HepG2 (cell line): ENCODE results near the gene CYB561.

ENCODE experiments used
- TF ChIP-seq, protein P1 (sequence below): sonication (generic); formaldehyde crosslinking; IDR thresholded peaks from 2 replicates; pipeline ENCODE4 v1.5.0; 2020; ENCODE audit warnings: mild to moderate bottlenecking, missing genetic modification reagents, moderate library complexity
- TF ChIP-seq, protein P2 (sequence below): sonication (generic); formaldehyde crosslinking; IDR thresholded peaks from 2 replicates; pipeline ENCODE4 v1.4.0; 2020; ENCODE audit warnings: missing genetic modification reagents

DNA sequence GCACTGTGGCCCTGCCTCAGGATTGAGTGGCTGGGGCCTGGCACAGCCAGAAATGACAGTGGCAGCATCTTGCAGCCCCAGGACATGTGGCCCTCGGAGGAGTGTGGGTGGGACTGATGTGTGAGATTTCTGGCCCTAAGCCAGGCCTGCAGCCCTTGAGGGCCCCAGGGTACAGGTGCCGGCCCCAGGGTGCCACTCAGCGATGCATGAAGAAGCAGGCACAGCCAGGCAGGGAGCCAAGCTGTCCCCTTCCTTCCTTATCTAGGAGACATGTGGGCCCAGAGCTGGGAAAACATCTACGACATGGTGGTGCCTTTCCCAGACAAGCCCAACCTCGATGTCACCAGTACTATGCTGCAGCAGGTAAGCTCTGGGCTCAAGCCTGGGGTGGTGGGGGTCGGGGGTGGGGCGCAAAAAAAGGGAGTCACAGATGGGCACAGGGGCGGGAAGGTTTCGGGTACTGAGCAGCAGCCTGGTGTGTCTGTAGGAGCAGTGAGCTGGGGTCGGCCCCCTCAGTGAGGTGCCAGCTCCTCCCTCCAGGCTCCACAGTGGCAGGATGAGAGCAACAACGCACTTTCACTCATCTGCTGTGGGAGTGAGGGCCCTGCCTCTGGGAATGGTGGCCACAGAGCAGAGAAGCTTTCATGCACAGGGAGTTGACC lies 34.9 kb upstream of the CYB561 start:
- TF ChIP-seq, protein P1, sequence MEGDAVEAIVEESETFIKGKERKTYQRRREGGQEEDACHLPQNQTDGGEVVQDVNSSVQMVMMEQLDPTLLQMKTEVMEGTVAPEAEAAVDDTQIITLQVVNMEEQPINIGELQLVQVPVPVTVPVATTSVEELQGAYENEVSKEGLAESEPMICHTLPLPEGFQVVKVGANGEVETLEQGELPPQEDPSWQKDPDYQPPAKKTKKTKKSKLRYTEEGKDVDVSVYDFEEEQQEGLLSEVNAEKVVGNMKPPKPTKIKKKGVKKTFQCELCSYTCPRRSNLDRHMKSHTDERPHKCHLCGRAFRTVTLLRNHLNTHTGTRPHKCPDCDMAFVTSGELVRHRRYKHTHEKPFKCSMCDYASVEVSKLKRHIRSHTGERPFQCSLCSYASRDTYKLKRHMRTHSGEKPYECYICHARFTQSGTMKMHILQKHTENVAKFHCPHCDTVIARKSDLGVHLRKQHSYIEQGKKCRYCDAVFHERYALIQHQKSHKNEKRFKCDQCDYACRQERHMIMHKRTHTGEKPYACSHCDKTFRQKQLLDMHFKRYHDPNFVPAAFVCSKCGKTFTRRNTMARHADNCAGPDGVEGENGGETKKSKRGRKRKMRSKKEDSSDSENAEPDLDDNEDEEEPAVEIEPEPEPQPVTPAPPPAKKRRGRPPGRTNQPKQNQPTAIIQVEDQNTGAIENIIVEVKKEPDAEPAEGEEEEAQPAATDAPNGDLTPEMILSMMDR (CRISPR knock-in tag) = no peak
- TF ChIP-seq, protein P2, sequence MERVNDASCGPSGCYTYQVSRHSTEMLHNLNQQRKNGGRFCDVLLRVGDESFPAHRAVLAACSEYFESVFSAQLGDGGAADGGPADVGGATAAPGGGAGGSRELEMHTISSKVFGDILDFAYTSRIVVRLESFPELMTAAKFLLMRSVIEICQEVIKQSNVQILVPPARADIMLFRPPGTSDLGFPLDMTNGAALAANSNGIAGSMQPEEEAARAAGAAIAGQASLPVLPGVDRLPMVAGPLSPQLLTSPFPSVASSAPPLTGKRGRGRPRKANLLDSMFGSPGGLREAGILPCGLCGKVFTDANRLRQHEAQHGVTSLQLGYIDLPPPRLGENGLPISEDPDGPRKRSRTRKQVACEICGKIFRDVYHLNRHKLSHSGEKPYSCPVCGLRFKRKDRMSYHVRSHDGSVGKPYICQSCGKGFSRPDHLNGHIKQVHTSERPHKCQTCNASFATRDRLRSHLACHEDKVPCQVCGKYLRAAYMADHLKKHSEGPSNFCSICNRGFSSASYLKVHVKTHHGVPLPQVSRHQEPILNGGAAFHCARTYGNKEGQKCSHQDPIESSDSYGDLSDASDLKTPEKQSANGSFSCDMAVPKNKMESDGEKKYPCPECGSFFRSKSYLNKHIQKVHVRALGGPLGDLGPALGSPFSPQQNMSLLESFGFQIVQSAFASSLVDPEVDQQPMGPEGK = no peak
